HG03060 (cell line): ENCODE results near the gene ANGEL2.

Source experiments
- ATAC-seq: cut with Tn5 transposase; IDR thresholded peaks from one replicate; pipeline ENCODE4 v1.9.1; 2021; ENCODE audit warnings: low read depth, moderate number of reproducible peaks; ENCODE audit not compliant: unreplicated experiment

The ANGEL2 gene

GRCh38 chr1:212954514-212954913 lies 61.2 kb downstream of the ANGEL2 start:
- ATAC-seq: no peak

GRCh38 chr1:212953321-212953720 lies 62.3 kb downstream of the ANGEL2 start:
- no peak for ATAC-seq

- no peak for ATAC-seq
These were observed 63.1 kb downstream of the ANGEL2 start for GRCh38 chr1:212952641-212952976.

- no peak for ATAC-seq
These were observed 63.6 kb downstream of the ANGEL2 start for GRCh38 chr1:212951947-212952640.

- ATAC-seq: no peak
These were observed 64.3 kb downstream of the ANGEL2 start for GRCh38 chr1:212951126-212951946.

GRCh38 chr1:212950243-212951125 lies 65.2 kb downstream of the ANGEL2 start, which contains the start of gene VASH2:
Gene VASH2, plus strand, starts transcription at chr1:212950541. Its CDS starts 1,002 bp downstream, at chr1:212951543.
- no peak for ATAC-seq

GRCh38 chr1:212949771-212950170 lies 65.9 kb downstream of the ANGEL2 start:
- ATAC-seq: no peak

- no peak for ATAC-seq
These were observed 68.8 kb downstream of the ANGEL2 start for GRCh38 chr1:212946872-212947271.

GRCh38 chr1:212945463-212946160 lies 70.1 kb downstream of the ANGEL2 start:
- ATAC-seq: no peak

GRCh38 chr1:212945056-212945455 lies 70.6 kb downstream of the ANGEL2 start:
- ATAC-seq: no peak

- no peak for ATAC-seq
These were observed 71.3 kb downstream of the ANGEL2 start for GRCh38 chr1:212944229-212944901.

GRCh38 chr1:212943393-212943710 lies 72.3 kb downstream of the ANGEL2 start:
- ATAC-seq: no peak

GRCh38 chr1:212942679-212943392 lies 72.8 kb downstream of the ANGEL2 start:
- no peak for ATAC-seq
